Renal cortical epithelial cell (primary cell): ENCODE results near the gene CIT. TPM values are rescaled to one million over a fixed set of nuclear protein-coding genes. Genes with fewer than 3 reads are reported as not detected.
A peak's percentile ranks its signal among the peaks of the same experiment; 100 is the strongest.
"Not testable (repeated sequence)": the region's sequence is repeated elsewhere in the genome, so short reads cannot be mapped to it uniquely, and the experiment has no call there.

Experiments used
- DNase-seq: peaks from one replicate; pipeline ENCODE4 v3.0.0-alpha.2; 2011; ENCODE audit warnings: low read depth
- total RNA-seq: library from RNA; depleted of rRNA; stranded (reverse); fragments of >200 nt; gene quantifications from 2 replicates; pipeline ENCODE4 v1.2.3, GENCODE V29; 2014

CIT gene
- total RNA-seq = 9.5 and 11.3 TPM in 2 replicates

- peak; percentile 91 for DNase-seq
Observed at GRCh38 chr12:119876761-119877638, at the start of gene CIT. Gene CIT (minus strand): TSS chr12:119877320. CDS start chr12:119876168, 1,152 bp downstream.

- DNase-seq = no peak
Observed at GRCh38 chr12:119925269-119925668, 48.1 kb upstream of the CIT start.

- no peak for DNase-seq
Observed at GRCh38 chr12:119920064-119920463, 42.9 kb upstream of the CIT start.

GRCh38 chr12:119915894-119916510 lies 38.9 kb upstream of the CIT start:
- DNase-seq = no peak

GRCh38 chr12:119914666-119915065 lies 37.5 kb upstream of the CIT start:
- DNase-seq = no peak

GRCh38 chr12:119913536-119914330 lies 36.6 kb upstream of the CIT start:
- peak; percentile 74 for DNase-seq

GRCh38 chr12:119911182-119911581 lies 34.1 kb upstream of the CIT start:
- no peak for DNase-seq

GRCh38 chr12:119910586-119910985 lies 33.5 kb upstream of the CIT start:
- no peak for DNase-seq

GRCh38 chr12:119902084-119902509 lies 25.0 kb upstream of the CIT start:
- DNase-seq = peak; percentile 74

GRCh38 chr12:119901670-119902069 lies 24.6 kb upstream of the CIT start:
- DNase-seq = no peak

GRCh38 chr12:119894916-119895315 lies 17.8 kb upstream of the CIT start:
- DNase-seq = no peak

GRCh38 chr12:119892611-119893010 lies 15.5 kb upstream of the CIT start:
- DNase-seq = not testable (repeated sequence)

- DNase-seq = no peak
Observed at GRCh38 chr12:119885549-119885948, 8.4 kb upstream of the CIT start.

GRCh38 chr12:119883791-119884190 lies 6.7 kb upstream of the CIT start:
- DNase-seq = not testable (repeated sequence)

- DNase-seq = no peak
Observed at GRCh38 chr12:119883237-119883636, 6.1 kb upstream of the CIT start.

GRCh38 chr12:119877639-119877948 lies 474 bp upstream of the CIT start:
- no peak for DNase-seq

GRCh38 chr12:119870457-119870856 lies 6.7 kb downstream of the CIT start:
- no peak for DNase-seq

- DNase-seq = peak; percentile 33
Observed at GRCh38 chr12:119869720-119870119, 7.4 kb downstream of the CIT start.

- no peak for DNase-seq
Observed at GRCh38 chr12:119868992-119869391, 8.1 kb downstream of the CIT start.

- no peak for DNase-seq
Observed at GRCh38 chr12:119864591-119864990, 12.5 kb downstream of the CIT start.

GRCh38 chr12:119859241-119859640 lies 17.9 kb downstream of the CIT start:
- no peak for DNase-seq

GRCh38 chr12:119857041-119857591 lies 20.0 kb downstream of the CIT start:
- no peak for DNase-seq
